Left lung (tissue), 10 donors: Measurements from ENCODE around the gene GNS. TPM values are rescaled to one million over a fixed set of nuclear protein-coding genes. Genes with fewer than 3 reads are reported as not detected.
"Not testable (repeated sequence)": the region's sequence is repeated elsewhere in the genome, so short reads cannot be mapped to it uniquely, and the experiment has no call there.

Experiments used
- ATAC-seq: fragments of 200-7000 bp; cut with Tn5 transposase; one replicate; pipeline ENCODE4 v1.9.1; 2020; ENCODE audit warnings: moderate library complexity
- DNase-seq, 4 donors: peaks; one replicate each; pipeline ENCODE4 v3.0.0-alpha.2; 2013 to 2020
- H3K27ac ChIP-seq, 2 donors: fragments of 200-600 bp; sonication (generic) in 1 of 2; one replicate each; pipeline versions ENCODE4 v1.5.0 to v1.8.0; 2020 to 2021
- H3K27me3 ChIP-seq, 2 donors: fragments of 200-600 bp; sonication (generic) in 1 of 2; one replicate each; pipeline versions ENCODE4 v1.5.0 to v1.8.0; 2020 to 2021
- H3K36me3 ChIP-seq, 2 donors: fragments of 200-600 bp; sonication (generic) in 1 of 2; one replicate each; pipeline versions ENCODE4 v1.5.0 to v1.8.0; 2020 to 2021
- H3K4me1 ChIP-seq, 2 donors: fragments of 200-600 bp; one replicate each; pipeline ENCODE4 v1.8.0; 2021
- H3K4me3 ChIP-seq, 2 donors: fragments of 200-600 bp; sonication (generic) in 1 of 2; one replicate each; pipeline versions ENCODE4 v1.5.0 to v1.8.0; 2020 to 2021; ENCODE audit warnings: mild to moderate bottlenecking in 1 of 2
- H3K9me3 ChIP-seq, 2 donors: fragments of 200-600 bp; sonication (generic) in 1 of 2; one replicate each; pipeline versions ENCODE4 v1.5.0 to v1.8.0; 2020 to 2021
- intact Hi-C, 2 donors: fragments of 100-400 bp; cut with DNase I; formaldehyde crosslinking; loops; one replicate each; pipeline versions ENCODE4 v1.11.2 to v1.14.2; 2022
- polyA plus RNA-seq, 6 donors: library from polyadenylated mRNA; unstranded; fragments of 120-200 nt; gene quantifications; one replicate each; pipeline ENCODE4 v1.2.1, GENCODE V29; 2013; ENCODE audit not compliant: insufficient read length in 6 of 6
- total RNA-seq, 2 donors: library from RNA; stranded (reverse); fragmentation: NEBNext Ultra II Directional; extraction: Animal tissue kit (Norgen Biotek cat#: 25700); gene quantifications; one replicate each; pipeline ENCODE4 v1.2.1, GENCODE V29; 2021
- TF ChIP-seq, protein P1 (sequence below), 2 donors: fragments of 200-600 bp; sonication (generic) in 1 of 2; IDR thresholded peaks; one replicate each; pipeline versions ENCODE4 v1.5.0 to v1.8.0; 2021; ENCODE audit warnings: antibody characterized with exemption in 2 of 2
- donor health status: DM: no; HTN: yes; CAD: no.
- donor health status: DM: no; HTN: no; CAD: no.

Gene GNS
- total and polyA plus RNA-seq, 8 donors = 77.3 to 196 (median 96.0) TPM

DNA sequence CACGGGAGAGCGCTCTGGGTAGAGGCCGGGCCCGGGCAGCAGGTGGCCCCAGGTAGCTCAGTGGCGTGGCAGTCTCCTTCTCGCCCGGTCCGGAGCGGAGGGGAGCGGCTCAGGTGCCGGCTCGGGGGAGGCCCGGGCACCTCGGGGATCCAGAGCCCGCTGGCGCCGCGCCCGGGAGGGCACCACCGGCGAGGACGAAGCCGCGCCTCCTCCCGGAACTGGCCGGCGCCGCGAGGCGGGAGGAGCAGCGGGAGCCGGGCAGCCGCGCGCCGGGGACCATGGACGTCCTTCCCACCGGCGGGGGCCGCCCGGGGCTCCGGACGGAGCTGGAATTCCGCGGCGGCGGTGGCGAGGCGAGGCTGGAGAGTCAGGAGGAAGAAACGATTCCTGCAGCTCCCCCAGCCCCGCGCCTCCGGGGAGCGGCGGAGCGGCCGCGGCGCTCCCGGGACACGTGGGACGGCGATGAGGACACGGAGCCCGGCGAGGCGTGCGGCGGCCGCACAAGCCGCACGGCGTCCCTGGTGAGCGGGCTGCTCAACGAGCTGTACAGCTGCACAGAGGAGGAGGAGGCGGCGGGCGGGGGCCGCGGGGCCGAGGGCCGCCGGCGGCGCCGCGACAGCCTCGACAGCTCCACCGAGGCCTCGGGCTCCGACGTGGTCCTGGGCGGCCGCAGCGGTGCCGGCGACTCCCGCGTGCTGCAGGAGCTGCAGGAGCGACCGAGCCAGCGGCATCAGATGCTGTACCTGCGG is 21.5 kb upstream of the GNS start:
- intact Hi-C loops = no loop called here
- DNase-seq = peak; percentile 35 to 93 (median 64)

GRCh38 chr12:64780132-64780530 is 20.9 kb upstream of the GNS start:
- intact Hi-C loops = no loop called here
- Histone ChIP-seq H3K4me1 (peaks cover 0 to 30% of the 10 kb centered on the region in 2 donors), H3K27me3 (peaks cover 12 to 66% of the 10 kb centered on the region in 2 donors), H3K36me3 (no peaks in the 10 kb centered on the region), H3K9me3 (peaks cover 0 to 12% of the 10 kb centered on the region in 2 donors), H3K4me3 (peak overlapping the region; percentile 42 to 71), H3K27ac (peak overlapping the region; percentile 81 to 82)
- DNase-seq (no peak), ATAC-seq (no peak)
- TF ChIP-seq, protein P1, sequence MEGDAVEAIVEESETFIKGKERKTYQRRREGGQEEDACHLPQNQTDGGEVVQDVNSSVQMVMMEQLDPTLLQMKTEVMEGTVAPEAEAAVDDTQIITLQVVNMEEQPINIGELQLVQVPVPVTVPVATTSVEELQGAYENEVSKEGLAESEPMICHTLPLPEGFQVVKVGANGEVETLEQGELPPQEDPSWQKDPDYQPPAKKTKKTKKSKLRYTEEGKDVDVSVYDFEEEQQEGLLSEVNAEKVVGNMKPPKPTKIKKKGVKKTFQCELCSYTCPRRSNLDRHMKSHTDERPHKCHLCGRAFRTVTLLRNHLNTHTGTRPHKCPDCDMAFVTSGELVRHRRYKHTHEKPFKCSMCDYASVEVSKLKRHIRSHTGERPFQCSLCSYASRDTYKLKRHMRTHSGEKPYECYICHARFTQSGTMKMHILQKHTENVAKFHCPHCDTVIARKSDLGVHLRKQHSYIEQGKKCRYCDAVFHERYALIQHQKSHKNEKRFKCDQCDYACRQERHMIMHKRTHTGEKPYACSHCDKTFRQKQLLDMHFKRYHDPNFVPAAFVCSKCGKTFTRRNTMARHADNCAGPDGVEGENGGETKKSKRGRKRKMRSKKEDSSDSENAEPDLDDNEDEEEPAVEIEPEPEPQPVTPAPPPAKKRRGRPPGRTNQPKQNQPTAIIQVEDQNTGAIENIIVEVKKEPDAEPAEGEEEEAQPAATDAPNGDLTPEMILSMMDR (IDR thresholded peaks at IDR 0.05) = no peak

More for the DNA sequence above, 21.5 kb upstream of the GNS start:
- ATAC-seq = peak; percentile 82
- H3K27me3 ChIP-seq = peaks cover 12 to 66% of the 10 kb centered on the region in 2 donors
- H3K4me3 ChIP-seq = peak overlapping the region; percentile 42 to 71
- peak overlapping the region; percentile 81 to 82 for H3K27ac ChIP-seq
- H3K4me1 ChIP-seq = peaks cover 0 to 30% of the 10 kb centered on the region in 2 donors
- no peaks in the 10 kb centered on the region for H3K36me3 ChIP-seq
- TF ChIP-seq, protein P1 (IDR thresholded peaks at IDR 0.05) = no peak
- H3K9me3 ChIP-seq = peaks cover 0 to 6% of the 10 kb centered on the region in 2 donors

DNA sequence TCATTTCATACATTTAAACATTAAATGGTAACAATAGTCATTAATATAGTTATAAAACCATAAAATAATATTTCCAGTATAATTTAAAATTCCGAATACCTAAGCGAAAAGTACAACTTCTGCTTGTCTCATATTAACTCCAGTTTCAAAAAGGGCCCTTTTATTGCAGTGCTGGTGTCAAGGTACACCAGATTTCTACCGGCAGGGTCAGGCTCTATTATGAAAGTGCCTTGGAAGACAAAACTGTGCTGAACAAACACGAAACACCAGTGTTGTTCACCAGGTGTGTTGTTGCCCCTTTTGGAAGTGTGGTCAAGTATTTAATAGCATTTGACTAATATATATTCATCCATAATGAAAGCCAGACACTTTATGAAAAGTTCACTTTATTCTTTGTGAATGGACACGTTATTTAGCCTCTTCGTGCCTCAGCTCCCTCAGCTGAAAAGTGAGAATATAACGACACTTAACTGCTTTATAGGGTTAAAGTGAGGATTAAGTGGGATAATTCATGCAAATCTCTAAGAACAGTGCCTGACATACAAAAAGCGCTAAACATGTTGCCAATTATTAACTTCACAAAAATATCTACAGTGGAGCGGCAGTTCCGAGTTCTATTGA is 20.3 kb upstream of the GNS start:
- H3K27ac ChIP-seq = no peak overlapping the region
- H3K4me1 ChIP-seq = peaks cover 0 to 30% of the 10 kb centered on the region in 2 donors
- TF ChIP-seq, protein P1 (IDR thresholded peaks at IDR 0.05) = no peak
- peaks cover 12 to 66% of the 10 kb centered on the region in 2 donors for H3K27me3 ChIP-seq
- no peaks in the 10 kb centered on the region for H3K36me3 ChIP-seq
- intact Hi-C loops = no loop called here
- no peak for ATAC-seq
- H3K9me3 ChIP-seq = peaks cover 0 to 19% of the 10 kb centered on the region in 2 donors
- H3K4me3 ChIP-seq = no peak overlapping the region
- no peak for DNase-seq

DNA sequence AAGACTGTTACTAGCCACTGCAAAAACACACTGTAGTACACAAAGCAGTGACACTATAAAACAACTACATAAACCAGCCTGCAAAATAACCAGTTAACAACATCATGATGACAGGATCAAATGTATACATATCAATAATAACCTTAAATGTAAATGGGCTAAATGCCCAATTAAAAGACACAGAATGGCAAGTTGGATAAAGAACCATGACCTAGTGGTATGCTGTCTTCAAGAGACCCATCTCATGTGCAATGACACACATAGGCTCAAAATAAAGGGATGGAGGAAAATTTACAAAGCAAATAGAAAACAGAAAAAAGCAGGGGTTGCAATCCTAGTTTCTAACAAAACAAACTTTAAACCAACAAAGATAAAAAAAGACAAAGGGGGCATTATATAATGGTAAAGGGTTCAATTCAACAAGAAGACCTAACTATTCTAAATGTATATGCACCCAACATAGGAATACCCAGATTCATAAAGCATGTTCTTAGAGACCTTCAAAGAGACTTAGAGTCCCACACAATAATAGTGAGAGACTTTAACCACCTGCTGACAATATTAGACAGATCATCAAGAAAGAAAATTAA is 16.0 kb upstream of the GNS start:
- H3K9me3 ChIP-seq = peaks cover 0 to 22% of the 10 kb centered on the region in 2 donors
- DNase-seq, H3K4me3 ChIP-seq, ATAC-seq, H3K27ac ChIP-seq, intact Hi-C loops, H3K4me1 ChIP-seq, H3K36me3 ChIP-seq: not testable (repeated sequence)
- peaks cover 2 to 29% of the 10 kb centered on the region in 2 donors for H3K27me3 ChIP-seq

- Histone ChIP-seq H3K9me3 (peaks cover 0 to 22% of the 10 kb centered on the region in 2 donors), H3K36me3 (no peaks in the 10 kb centered on the region), H3K4me3 (no peak overlapping the region), H3K27me3 (peaks cover 0 to 11% of the 10 kb centered on the region in 2 donors), H3K27ac (no peak overlapping the region), H3K4me1 (peaks cover 0 to 4% of the 10 kb centered on the region in 2 donors)
- intact Hi-C loops = no loop called here
- DNase-seq (no peak), ATAC-seq (no peak)
- TF ChIP-seq, protein P1 (IDR thresholded peaks at IDR 0.05) = no peak
These were observed 14.2 kb upstream of the GNS start for GRCh38 chr12:64773386-64773785.
